Measurements from ENCODE around the gene LONP2. TPM values are rescaled to one million over a fixed set of nuclear protein-coding genes. Genes with fewer than 3 reads are reported as not detected.

The LONP2 gene
- total RNA-seq, 4 donors from 2014 or later, result 51.4 to 73.4 (median 63.3) TPM

DNA sequence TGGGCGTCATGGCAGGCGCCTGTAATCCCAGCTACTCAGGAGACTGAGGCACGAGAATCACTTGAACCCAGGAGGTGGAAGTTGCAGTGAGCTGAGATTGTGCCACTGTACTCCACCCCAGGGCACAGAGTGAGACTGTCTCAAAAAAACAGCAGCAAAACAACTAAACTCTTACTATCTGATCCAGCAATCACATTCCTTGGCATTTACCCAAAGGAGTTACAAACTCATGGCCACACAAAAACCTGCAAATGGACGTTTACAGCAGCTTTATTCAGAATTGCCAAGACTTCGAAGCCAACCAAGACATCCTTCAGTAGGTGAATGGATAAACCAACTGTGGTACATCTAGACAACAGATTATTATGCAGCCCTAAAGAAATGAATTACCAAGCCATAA, 137.1 kb downstream of the LONP2 start:
- H3K4me3 ChIP-seq, result no peak overlapping the region
- H3K27ac ChIP-seq (replicated peaks in 1 of 4), result peak overlapping the region in 1 of 4 donors; percentile 18
- DNase-seq (ENCODE audit: extremely low spot score), result no peak
- H3K4me1 ChIP-seq, result peaks cover 68 to 84% (median 82%) of the 10 kb centered on the region in 4 donors
- no peaks in the 10 kb centered on the region for H3K27me3 ChIP-seq
- TF ChIP-seq POLR2AphosphoS5 (IDR thresholded peaks at IDR 0.05), result no peak
- no peak for TF ChIP-seq EP300 (IDR thresholded peaks at IDR 0.05)
- no peak for TF ChIP-seq POLR2A (IDR thresholded peaks at IDR 0.05; ENCODE audit: low read depth)
- TF ChIP-seq, protein P1, sequence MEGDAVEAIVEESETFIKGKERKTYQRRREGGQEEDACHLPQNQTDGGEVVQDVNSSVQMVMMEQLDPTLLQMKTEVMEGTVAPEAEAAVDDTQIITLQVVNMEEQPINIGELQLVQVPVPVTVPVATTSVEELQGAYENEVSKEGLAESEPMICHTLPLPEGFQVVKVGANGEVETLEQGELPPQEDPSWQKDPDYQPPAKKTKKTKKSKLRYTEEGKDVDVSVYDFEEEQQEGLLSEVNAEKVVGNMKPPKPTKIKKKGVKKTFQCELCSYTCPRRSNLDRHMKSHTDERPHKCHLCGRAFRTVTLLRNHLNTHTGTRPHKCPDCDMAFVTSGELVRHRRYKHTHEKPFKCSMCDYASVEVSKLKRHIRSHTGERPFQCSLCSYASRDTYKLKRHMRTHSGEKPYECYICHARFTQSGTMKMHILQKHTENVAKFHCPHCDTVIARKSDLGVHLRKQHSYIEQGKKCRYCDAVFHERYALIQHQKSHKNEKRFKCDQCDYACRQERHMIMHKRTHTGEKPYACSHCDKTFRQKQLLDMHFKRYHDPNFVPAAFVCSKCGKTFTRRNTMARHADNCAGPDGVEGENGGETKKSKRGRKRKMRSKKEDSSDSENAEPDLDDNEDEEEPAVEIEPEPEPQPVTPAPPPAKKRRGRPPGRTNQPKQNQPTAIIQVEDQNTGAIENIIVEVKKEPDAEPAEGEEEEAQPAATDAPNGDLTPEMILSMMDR (IDR thresholded peaks at IDR 0.05), result no peak
- H3K36me3 ChIP-seq, result no peaks in the 10 kb centered on the region
- WGBS, result 72% methylated on average over 5 of the region's 5 CpGs
- intact Hi-C loops (cut with DNase I), result no loop called here
- no peaks in the 10 kb centered on the region for H3K9me3 ChIP-seq

DNA sequence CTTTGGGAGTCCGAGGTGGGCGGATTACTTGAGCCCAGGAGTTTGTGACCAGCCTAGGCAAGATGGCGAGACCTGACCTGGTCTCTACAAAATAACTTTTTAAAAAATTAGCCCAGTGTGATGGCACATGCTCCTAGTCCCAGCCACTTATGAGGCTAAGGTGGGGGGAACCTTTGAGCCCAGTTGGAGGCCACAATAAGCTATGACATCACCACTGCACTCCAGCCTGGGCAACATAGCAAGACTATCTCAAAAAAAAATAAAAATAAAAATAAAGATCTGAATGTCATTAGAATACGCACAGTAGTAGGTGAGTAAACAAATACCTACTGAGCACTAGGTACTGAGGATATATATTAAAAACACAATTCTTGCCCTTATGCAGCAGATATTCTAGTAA, 138.0 kb downstream of the LONP2 start:
- no peak for DNase-seq (ENCODE audit: extremely low spot score)
- WGBS, result 90% methylated on average over 4 of the region's 4 CpGs
- TF ChIP-seq, protein P1 (IDR thresholded peaks at IDR 0.05), result no peak
- TF ChIP-seq EP300 (IDR thresholded peaks at IDR 0.05) (no peak), POLR2AphosphoS5 (IDR thresholded peaks at IDR 0.05) (no peak), POLR2A (IDR thresholded peaks at IDR 0.05; ENCODE audit: low read depth) (no peak)
- H3K36me3 ChIP-seq, result no peaks in the 10 kb centered on the region
- no peaks in the 10 kb centered on the region for H3K27me3 ChIP-seq
- peaks cover 60 to 76% (median 75%) of the 10 kb centered on the region in 4 donors for H3K4me1 ChIP-seq
- intact Hi-C loops (cut with DNase I), result no loop called here
- H3K27ac ChIP-seq (replicated peaks in 1 of 4), result no peak overlapping the region
- H3K4me3 ChIP-seq, result no peak overlapping the region
- no peaks in the 10 kb centered on the region for H3K9me3 ChIP-seq

DNA sequence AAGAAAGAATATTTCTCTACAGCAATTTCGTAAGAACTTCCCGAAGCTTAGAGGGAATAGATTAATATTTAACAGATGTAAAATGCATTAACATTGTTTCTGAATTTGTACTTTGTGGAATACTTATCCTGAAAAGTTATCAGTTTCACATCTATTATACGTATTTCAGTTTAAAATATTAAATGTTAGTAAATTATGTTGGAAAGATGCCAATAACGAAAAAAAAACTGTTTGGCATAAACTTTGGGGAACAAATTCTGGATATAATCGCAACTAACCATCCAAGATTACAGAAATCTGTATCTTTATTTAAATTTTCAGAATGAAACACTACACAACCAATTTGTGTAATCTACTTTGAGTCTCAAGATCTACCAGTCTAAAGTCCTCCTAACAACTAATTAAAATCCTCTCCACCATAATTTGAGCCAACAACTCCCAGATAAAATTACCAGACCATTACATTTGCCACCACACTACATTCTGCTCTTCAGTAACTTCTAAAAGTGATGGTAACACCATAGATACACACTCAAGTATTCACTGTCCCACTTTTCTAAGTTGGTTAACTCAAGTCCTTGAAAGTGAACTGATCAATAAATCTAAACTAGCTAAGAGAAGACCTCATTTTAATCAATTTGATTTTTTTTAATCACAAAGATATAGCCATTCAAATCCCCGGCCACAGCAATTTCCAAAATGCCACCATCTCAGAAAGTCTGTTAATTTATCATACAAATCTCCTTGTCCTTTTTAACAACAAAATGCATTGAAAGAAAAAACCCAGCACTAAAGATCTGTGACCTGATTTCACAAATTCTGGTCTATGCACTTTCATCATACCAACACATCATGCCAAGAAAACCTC, 139.1 kb downstream of the LONP2 start:
- intact Hi-C loops (cut with DNase I), result no loop called here
- no peaks in the 10 kb centered on the region for H3K27me3 ChIP-seq
- DNase-seq (ENCODE audit: extremely low spot score), result no peak
- peak overlapping the region; percentile 96 to 99 (median 98) for H3K4me3 ChIP-seq
- 41% methylated on average over 6 of the region's 6 CpGs for WGBS
- peak overlapping the region; percentile 99 to 100 (median 99) for H3K27ac ChIP-seq (replicated peaks in 1 of 4)
- TF ChIP-seq, protein P1 (IDR thresholded peaks at IDR 0.05), result no peak
- TF ChIP-seq POLR2AphosphoS5 (IDR thresholded peaks at IDR 0.05) (no peak), EP300 (IDR thresholded peaks at IDR 0.05) (no peak), POLR2A (IDR thresholded peaks at IDR 0.05; ENCODE audit: low read depth) (no peak)
- H3K9me3 ChIP-seq, result no peaks in the 10 kb centered on the region
- H3K4me1 ChIP-seq, result peaks cover 49 to 66% (median 64%) of the 10 kb centered on the region in 4 donors
- H3K36me3 ChIP-seq, result no peaks in the 10 kb centered on the region

DNA sequence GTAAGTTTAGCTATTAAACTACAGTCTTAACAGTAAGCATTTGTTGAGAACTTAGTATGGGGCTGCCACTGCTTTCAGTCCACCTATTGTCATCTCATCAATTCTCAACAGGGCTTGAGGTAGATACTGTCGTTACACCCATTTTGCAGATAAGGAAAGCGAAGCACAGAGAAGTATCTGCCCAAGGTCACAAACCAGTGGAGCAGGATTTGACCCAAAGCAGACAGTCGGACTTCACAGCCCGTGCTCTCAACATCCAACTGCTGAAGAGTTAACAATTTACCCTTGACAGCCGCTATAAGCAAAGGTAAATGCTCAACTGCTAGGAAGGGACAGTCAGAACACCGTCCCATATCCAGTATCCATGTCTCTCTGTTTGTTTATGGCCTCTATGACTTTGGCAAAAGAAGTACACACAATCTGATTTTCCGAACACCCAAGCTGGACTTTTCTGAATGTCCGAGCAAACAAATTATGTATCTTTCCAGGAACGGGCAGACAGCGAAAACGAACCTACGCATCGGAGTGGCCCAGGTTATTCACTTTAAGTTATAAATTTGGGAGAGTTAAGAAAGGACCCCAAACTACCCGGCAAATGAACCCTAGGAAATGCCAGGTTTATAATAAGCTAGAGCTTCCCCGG, 139.9 kb downstream of the LONP2 start:
- peaks cover 41 to 58% (median 57%) of the 10 kb centered on the region in 4 donors for H3K4me1 ChIP-seq
- no peak for DNase-seq (ENCODE audit: extremely low spot score)
- peak overlapping the region; percentile 99 to 100 (median 99) for H3K27ac ChIP-seq (replicated peaks in 1 of 4)
- H3K4me3 ChIP-seq, result peak overlapping the region; percentile 96 to 99 (median 98)
- no peaks in the 10 kb centered on the region for H3K27me3 ChIP-seq
- TF ChIP-seq, protein P1 (IDR thresholded peaks at IDR 0.05), result no peak
- TF ChIP-seq POLR2A (IDR thresholded peaks at IDR 0.05; ENCODE audit: low read depth), result no peak
- peak; percentile 21 to 40 for TF ChIP-seq POLR2AphosphoS5 (IDR thresholded peaks at IDR 0.05)
- no peak for TF ChIP-seq EP300 (IDR thresholded peaks at IDR 0.05)
- intact Hi-C loops (cut with DNase I), result no loop called here
- WGBS, result under 1% methylated on average over 15 of the region's 15 CpGs
- no peaks in the 10 kb centered on the region for H3K36me3 ChIP-seq
- H3K9me3 ChIP-seq, result no peaks in the 10 kb centered on the region

Measured in esophagus muscularis mucosa (tissue), 4 donors.